Smooth muscle cell (in vitro differentiated cells): ENCODE results near the gene PCNX1. TPM values are rescaled to one million over a fixed set of nuclear protein-coding genes. Genes with fewer than 3 reads are reported as not detected.

Experiments used
- DNase-seq: peaks from one replicate; lab custom pipeline; 2025; ENCODE audit not compliant: unreplicated experiment; lab: John Stamatoyannopoulos, UW
- H2AFZ ChIP-seq: fragments of 200-600 bp; sonication (generic); 2 replicates; pipeline ENCODE4 v1.6.0; 2016; ENCODE audit warnings: antibody characterized with exemption, low read depth, mild to moderate bottlenecking
- H3F3A ChIP-seq: fragments of 200-600 bp; sonication (generic); 2 replicates; pipeline ENCODE4 v1.6.0; 2017; ENCODE audit warnings: antibody characterized with exemption, low read depth
- H3K27ac ChIP-seq: fragments of 200-600 bp; sonication (generic); 2 replicates; pipeline ENCODE4 v1.5.1; 2016; ENCODE audit warnings: low read depth, mild to moderate bottlenecking
- H3K27me3 ChIP-seq: fragments of 200-600 bp; sonication (generic); 2 replicates; pipeline ENCODE4 v1.6.1; 2016; ENCODE audit warnings: low read depth, mild to moderate bottlenecking
- H3K36me3 ChIP-seq: fragments of 200-600 bp; sonication (generic); 2 replicates; pipeline ENCODE4 v1.5.1; 2016; ENCODE audit warnings: low read depth
- H3K4me1 ChIP-seq: fragments of 200-600 bp; sonication (generic); 2 replicates; pipeline ENCODE4 v1.5.1; 2016; ENCODE audit warnings: low read depth
- H3K4me2 ChIP-seq: fragments of 200-600 bp; sonication (generic); 2 replicates; pipeline ENCODE4 v1.6.0; 2016; ENCODE audit warnings: mild to moderate bottlenecking
- H3K4me3 ChIP-seq: fragments of 200-600 bp; sonication (generic); 2 replicates; pipeline ENCODE4 v1.5.1; 2016; ENCODE audit warnings: mild to moderate bottlenecking
- H3K79me2 ChIP-seq: fragments of 200-600 bp; sonication (generic); 2 replicates; pipeline ENCODE4 v1.6.0; 2016; ENCODE audit warnings: low read depth, mild to moderate bottlenecking
- H3K9ac ChIP-seq: fragments of 200-600 bp; sonication (generic); 2 replicates; pipeline ENCODE4 v1.6.0; 2016; ENCODE audit warnings: low read depth
- H3K9me3 ChIP-seq: fragments of 200-600 bp; sonication (generic); replicated peaks from 2 replicates; pipeline ENCODE4 v1.5.1; 2016; ENCODE audit warnings: low read depth
- H4K20me1 ChIP-seq: fragments of 200-600 bp; sonication (generic); 2 replicates; pipeline ENCODE4 v1.6.0; 2016; ENCODE audit warnings: low read depth
- WGBS: methylation state at CpG from one replicate; pipeline ENCODE4 v1.1.7; 2016; ENCODE audit warnings: low lambda C conversion rate; 5-methylcytosine and 5-hydroxymethylcytosine counted together
- polyA plus RNA-seq: library from polyadenylated mRNA; unstranded; fragments of >200 nt; fragmentation: Nextera tagmentation; extraction: Ambion mirVana; gene quantifications from 2 replicates; pipeline ENCODE4 v1.2.1, GENCODE V29; 2016
- total RNA-seq: library from RNA; depleted of rRNA; stranded (reverse); fragments of >200 nt; gene quantifications from 2 replicates; pipeline ENCODE4 v1.2.3, GENCODE V29; 2014
- TF ChIP-seq, protein P1 (sequence below): fragments of 200-600 bp; sonication (generic); IDR thresholded peaks from 2 replicates; pipeline ENCODE4 v1.5.1; 2017; ENCODE audit warnings: borderline replicate concordance, mild to moderate bottlenecking, antibody characterized with exemption; ENCODE audit not compliant: insufficient read depth, poor library complexity, severe bottlenecking

PCNX1 gene
- total and polyA plus RNA-seq, 2 experiments from 2014 or later: 12.2 to 68.2 TPM

DNA sequence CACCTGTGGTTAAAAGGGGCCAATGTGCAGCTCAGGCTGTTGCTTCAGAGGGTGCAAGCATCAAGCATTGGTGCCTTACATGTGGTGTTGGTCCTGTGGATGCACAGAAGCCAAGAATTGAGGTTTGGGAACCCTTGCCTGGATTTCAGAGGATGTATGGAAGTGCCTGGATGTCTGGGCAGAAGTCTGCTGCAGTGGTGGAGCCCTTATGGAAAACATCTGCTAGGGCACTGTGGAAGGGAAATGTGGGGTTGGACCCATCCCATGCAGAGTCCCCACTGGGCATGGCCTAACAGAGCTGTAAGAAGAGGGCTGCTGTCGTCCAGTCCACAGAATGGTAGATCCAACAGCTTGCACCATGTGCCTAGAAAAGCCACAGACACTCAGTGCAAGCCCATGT lies 36.6 kb downstream of the PCNX1 start:
- Histone ChIP-seq H3K9me3 (peaks cover 5% of the 10 kb centered on the region), H3K27me3 (no peaks in the 10 kb centered on the region), H4K20me1 (peaks cover 51% of the 10 kb centered on the region), H2AFZ (no peak overlapping the region), H3K79me2 (peaks cover 98% of the 10 kb centered on the region), H3K27ac (no peak overlapping the region), H3K4me3 (no peak overlapping the region), H3K4me1 (no peaks in the 10 kb centered on the region), H3K9ac (no peak overlapping the region), H3F3A (peaks cover 3% of the 10 kb centered on the region), H3K4me2 (no peak overlapping the region), H3K36me3 (peaks cover 15% of the 10 kb centered on the region)
- no peak for DNase-seq
- WGBS: 100% methylated on average over 1 of the region's 1 CpG
- TF ChIP-seq, protein P1, sequence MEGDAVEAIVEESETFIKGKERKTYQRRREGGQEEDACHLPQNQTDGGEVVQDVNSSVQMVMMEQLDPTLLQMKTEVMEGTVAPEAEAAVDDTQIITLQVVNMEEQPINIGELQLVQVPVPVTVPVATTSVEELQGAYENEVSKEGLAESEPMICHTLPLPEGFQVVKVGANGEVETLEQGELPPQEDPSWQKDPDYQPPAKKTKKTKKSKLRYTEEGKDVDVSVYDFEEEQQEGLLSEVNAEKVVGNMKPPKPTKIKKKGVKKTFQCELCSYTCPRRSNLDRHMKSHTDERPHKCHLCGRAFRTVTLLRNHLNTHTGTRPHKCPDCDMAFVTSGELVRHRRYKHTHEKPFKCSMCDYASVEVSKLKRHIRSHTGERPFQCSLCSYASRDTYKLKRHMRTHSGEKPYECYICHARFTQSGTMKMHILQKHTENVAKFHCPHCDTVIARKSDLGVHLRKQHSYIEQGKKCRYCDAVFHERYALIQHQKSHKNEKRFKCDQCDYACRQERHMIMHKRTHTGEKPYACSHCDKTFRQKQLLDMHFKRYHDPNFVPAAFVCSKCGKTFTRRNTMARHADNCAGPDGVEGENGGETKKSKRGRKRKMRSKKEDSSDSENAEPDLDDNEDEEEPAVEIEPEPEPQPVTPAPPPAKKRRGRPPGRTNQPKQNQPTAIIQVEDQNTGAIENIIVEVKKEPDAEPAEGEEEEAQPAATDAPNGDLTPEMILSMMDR: no peak

DNA sequence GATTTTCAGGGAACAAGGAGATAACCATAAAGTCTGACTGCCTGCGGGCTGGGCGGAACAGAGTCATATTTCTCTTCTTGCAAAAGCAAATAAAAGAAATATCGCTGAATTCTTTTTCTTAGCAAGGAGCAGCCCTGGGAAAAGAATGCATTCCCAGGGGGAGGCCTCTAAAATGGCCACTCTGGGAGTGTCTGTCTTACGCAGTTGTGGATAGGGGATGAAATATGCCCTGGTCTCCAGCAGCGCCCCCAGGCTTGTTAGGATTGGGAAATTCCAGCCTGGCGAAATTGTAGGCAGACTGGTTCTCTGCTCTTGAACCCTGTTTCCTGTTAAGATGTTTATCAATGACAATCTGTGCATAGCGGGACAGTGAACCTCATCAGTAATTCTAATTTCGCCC lies 40.5 kb downstream of the PCNX1 start:
- Histone ChIP-seq H3K4me1 (no peaks in the 10 kb centered on the region), H3K27ac (no peak overlapping the region), H3F3A (peaks cover 3% of the 10 kb centered on the region), H4K20me1 (peaks cover 27% of the 10 kb centered on the region), H3K36me3 (peaks cover 35% of the 10 kb centered on the region), H2AFZ (no peak overlapping the region), H3K79me2 (peaks cover 97% of the 10 kb centered on the region), H3K9me3 (peaks cover 5% of the 10 kb centered on the region), H3K4me3 (no peak overlapping the region), H3K27me3 (no peaks in the 10 kb centered on the region), H3K9ac (no peak overlapping the region), H3K4me2 (no peak overlapping the region)
- TF ChIP-seq, protein P1: no peak
- no peak for DNase-seq
- 98% methylated on average over 8 of the region's 8 CpGs for WGBS

DNA sequence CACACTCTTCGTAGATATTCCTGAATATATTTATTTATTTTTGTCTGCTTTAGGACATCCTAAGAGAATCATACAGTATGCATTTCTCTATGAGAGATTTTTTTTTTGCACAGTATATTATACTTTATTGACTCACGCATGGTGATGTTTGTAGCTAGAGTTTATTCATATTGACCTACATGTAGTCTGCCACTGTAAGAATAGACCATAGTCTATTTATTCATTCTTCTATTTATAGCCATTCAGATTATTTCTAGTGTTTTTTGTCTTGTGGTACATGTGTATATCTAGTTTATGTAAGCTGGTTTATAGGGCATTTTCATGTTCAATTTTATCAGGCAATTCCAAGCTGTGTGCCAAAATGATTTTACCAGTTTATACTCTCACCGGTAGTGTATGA lies 45.2 kb downstream of the PCNX1 start:
- DNase-seq: no peak
- WGBS: 98% methylated on average over 3 of the region's 3 CpGs
- Histone ChIP-seq H4K20me1 (peaks cover 53% of the 10 kb centered on the region), H3K27ac (no peak overlapping the region), H3K27me3 (no peaks in the 10 kb centered on the region), H3K4me2 (no peak overlapping the region), H3K36me3 (peaks cover 24% of the 10 kb centered on the region), H3F3A (peaks cover 4% of the 10 kb centered on the region), H3K9ac (no peak overlapping the region), H3K4me1 (no peaks in the 10 kb centered on the region), H3K79me2 (peaks cover 93% of the 10 kb centered on the region), H2AFZ (no peak overlapping the region), H3K4me3 (no peak overlapping the region), H3K9me3 (peaks cover 5% of the 10 kb centered on the region)
- TF ChIP-seq, protein P1: no peak

DNA sequence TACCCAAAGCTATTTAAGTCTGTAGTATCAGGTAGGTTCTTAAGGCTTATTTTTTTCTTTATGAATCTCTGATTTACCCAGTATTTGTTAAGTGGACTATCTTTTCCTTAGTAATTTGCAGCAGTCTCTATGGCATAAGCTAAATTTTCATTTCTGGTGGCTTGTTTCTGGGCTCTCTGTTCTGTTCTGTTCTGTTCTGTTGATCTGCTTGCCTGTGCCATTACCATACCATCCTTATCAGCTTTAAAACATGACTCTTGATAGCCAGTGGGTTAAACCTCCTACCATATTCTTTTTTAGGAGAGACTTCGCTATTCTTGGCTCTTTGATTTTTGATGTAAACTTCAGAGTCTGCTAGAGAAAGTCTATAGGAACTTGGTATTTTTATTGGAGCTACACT lies 46.8 kb downstream of the PCNX1 start:
- no peak for DNase-seq
- no peaks in the 10 kb centered on the region for H3K4me1 ChIP-seq
- H3F3A ChIP-seq: peaks cover 4% of the 10 kb centered on the region
- 97% methylated on average over 1 of the region's 1 CpG for WGBS
- no peak overlapping the region for H3K4me3 ChIP-seq
- peaks cover 20% of the 10 kb centered on the region for H3K36me3 ChIP-seq
- H3K27ac ChIP-seq: no peak overlapping the region
- H3K27me3 ChIP-seq: no peaks in the 10 kb centered on the region
- H3K9ac ChIP-seq: no peak overlapping the region
- H3K79me2 ChIP-seq: peaks cover 90% of the 10 kb centered on the region
- no peaks in the 10 kb centered on the region for H3K9me3 ChIP-seq
- H4K20me1 ChIP-seq: peaks cover 65% of the 10 kb centered on the region
- H3K4me2 ChIP-seq: no peak overlapping the region
- TF ChIP-seq, protein P1: no peak
- no peak overlapping the region for H2AFZ ChIP-seq
